Colonic mucosa (tissue), 4 donors: ENCODE results near the gene SEMA4C. TPM values are rescaled to one million over a fixed set of nuclear protein-coding genes. Genes with fewer than 3 reads are reported as not detected.

Source experiments
- DNase-seq: peaks from one replicate; pipeline ENCODE4 v3.0.0-alpha.2; 2020
- H3K27ac ChIP-seq: fragments of 200-600 bp; one replicate; pipeline ENCODE4 v1.8.0; 2021
- H3K27me3 ChIP-seq: fragments of 200-600 bp; one replicate; pipeline ENCODE4 v1.8.0; 2021
- H3K36me3 ChIP-seq: fragments of 200-600 bp; one replicate; pipeline ENCODE4 v1.8.0; 2021
- H3K4me1 ChIP-seq: fragments of 200-600 bp; one replicate; pipeline ENCODE4 v1.8.0; 2021; ENCODE audit warnings: mild to moderate bottlenecking
- H3K4me3 ChIP-seq: fragments of 200-600 bp; one replicate; pipeline ENCODE4 v1.8.0; 2021
- H3K9ac ChIP-seq, 2 donors: one replicate each; pipeline ENCODE4 v1.7.0; 2013; ENCODE audit warnings: control low read depth in 2 of 2, low read depth in 2 of 2, low read length in 2 of 2
- H3K9me3 ChIP-seq: fragments of 200-600 bp; one replicate; pipeline ENCODE4 v1.8.0; 2021
- CTCF ChIP-seq: fragments of 200-600 bp; IDR thresholded peaks from one replicate; pipeline ENCODE4 v1.8.0; 2022; ENCODE audit warnings: antibody characterized with exemption, mild to moderate bottlenecking
- intact Hi-C: fragments of 100-400 bp; cut with DNase I; formaldehyde crosslinking; loops from one replicate; pipeline ENCODE4 v1.14.1; 2022
- total RNA-seq, 2 donors: library from RNA; stranded (reverse); fragmentation: NEBNext Ultra II Directional in 1 of 2; extraction: Animal tissue kit (Norgen Biotek cat#: 25700) in 1 of 2; gene quantifications; one replicate each; pipeline ENCODE4 v1.2.1, GENCODE V29; 2021
- donor health status: healthy.
- donor health status: DM: no; HTN: no; CAD: no.
- donor health status: DM: no; HTN: no; CAD: no.

Gene SEMA4C
- total RNA-seq, 2 donors from 2014 or later, result 13.0 to 17.2 TPM

GRCh38 chr2:96860065-96861029 lies 9.5 kb downstream of the SEMA4C start:
- no peak for DNase-seq
- no peaks in the 10 kb centered on the region for H3K27me3 ChIP-seq
- H3K4me3 ChIP-seq, result no peak overlapping the region
- H3K36me3 ChIP-seq, result peaks cover 2% of the 10 kb centered on the region
- no peaks in the 10 kb centered on the region for H3K4me1 ChIP-seq
- no peaks in the 10 kb centered on the region for H3K9me3 ChIP-seq
- intact Hi-C loops, result no loop called here
- H3K9ac ChIP-seq, result no peak overlapping the region
- no peak overlapping the region for H3K27ac ChIP-seq
- no peak for TF ChIP-seq CTCF

- Histone ChIP-seq H3K4me1 (no peaks in the 10 kb centered on the region), H3K9ac (no peak overlapping the region), H3K36me3 (no peaks in the 10 kb centered on the region), H3K27me3 (no peaks in the 10 kb centered on the region), H3K27ac (peak overlapping the region; percentile 2), H3K4me3 (no peak overlapping the region), H3K9me3 (no peaks in the 10 kb centered on the region)
- intact Hi-C loops, result loop anchor here (2.0 to 5.0 kb wide), 2 partner anchors 37 to 93 kb away; no protein-coding TSS in a partner anchor
- DNase-seq, result no peak
- TF ChIP-seq CTCF, result no peak
Observed at GRCh38 chr2:96859681-96860064, 10.2 kb downstream of the SEMA4C start.

GRCh38 chr2:96859099-96859649 lies 10.7 kb downstream of the SEMA4C start:
- H3K9ac ChIP-seq, result peak overlapping the region; percentile 28
- H3K27me3 ChIP-seq, result no peaks in the 10 kb centered on the region
- DNase-seq, result peak; percentile 51
- no peak for TF ChIP-seq CTCF
- H3K4me1 ChIP-seq, result no peaks in the 10 kb centered on the region
- peak overlapping the region; percentile 2 for H3K27ac ChIP-seq
- no peak overlapping the region for H3K4me3 ChIP-seq
- no peaks in the 10 kb centered on the region for H3K9me3 ChIP-seq
- intact Hi-C loops, result loop anchor here (2.0 to 5.0 kb wide), 2 partner anchors 37 to 94 kb away; no protein-coding TSS in a partner anchor
- no peaks in the 10 kb centered on the region for H3K36me3 ChIP-seq

GRCh38 chr2:96857667-96858372 lies 12.1 kb downstream of the SEMA4C start, which contains the start of gene ANKRD39:
Gene ANKRD39 (minus strand): TSS chr2:96858016. CDS start chr2:96857987, 29 bp downstream.
- peak; percentile 80 for TF ChIP-seq CTCF
- peak; percentile 98 for DNase-seq
- H3K27ac ChIP-seq, result peak within 1 kb of the TSS; percentile 83
- peak within 1 kb of the TSS; percentile 71 to 78 for H3K9ac ChIP-seq
- peak within 1 kb of the TSS; percentile 85 for H3K4me3 ChIP-seq
- H3K27me3 ChIP-seq, result no peaks in the 10 kb centered on the region
- intact Hi-C loops, result loop anchor here (2.0 to 5.0 kb wide), 2 partner anchors 36 to 95 kb away; no protein-coding TSS in a partner anchor
- H3K4me1 ChIP-seq, result no peaks in the 10 kb centered on the region
- H3K36me3 ChIP-seq, result no peaks in the 10 kb centered on the region
- H3K9me3 ChIP-seq, result no peaks in the 10 kb centered on the region
